ENCODE measurements around the gene CLMP.
"Not testable (repeated sequence)": the region's sequence is repeated elsewhere in the genome, so short reads cannot be mapped to it uniquely, and the experiment has no call there.

CLMP gene

GRCh38 chr11:123073343-123074057 lies 121.5 kb downstream of the CLMP start:
- DNase-seq: no peak

GRCh38 chr11:123072762-123073161 lies 122.3 kb downstream of the CLMP start:
- DNase-seq: no peak

- DNase-seq: peak; percentile 18
Observed at GRCh38 chr11:123072332-123072761, 122.7 kb downstream of the CLMP start.

GRCh38 chr11:123069908-123070821 lies 124.9 kb downstream of the CLMP start:
- no peak for DNase-seq

GRCh38 chr11:123065621-123066020 lies 129.4 kb downstream of the CLMP start:
- no peak for DNase-seq

- no peak for DNase-seq
Observed at GRCh38 chr11:123063826-123064657, 131.0 kb downstream of the CLMP start.

- DNase-seq: no peak
Observed at GRCh38 chr11:123062892-123063825, 131.9 kb downstream of the CLMP start.

GRCh38 chr11:123062158-123062891 lies 132.7 kb downstream of the CLMP start:
- peak; percentile 100 for DNase-seq

GRCh38 chr11:123061403-123062157 lies 133.5 kb downstream of the CLMP start, which contains the start of gene HSPA8:
TSS of gene HSPA8 (minus strand) at chr11:123062136. CDS start at chr11:123061324, 812 bp downstream.
- peak; percentile 72 for DNase-seq

GRCh38 chr11:123060277-123061000 lies 134.6 kb downstream of the CLMP start:
- DNase-seq: no peak

- DNase-seq: not testable (repeated sequence)
Observed at GRCh38 chr11:123059041-123059920, 135.8 kb downstream of the CLMP start.

- DNase-seq: no peak
Observed at GRCh38 chr11:123057661-123058305, 137.3 kb downstream of the CLMP start.

GRCh38 chr11:123056835-123057491 lies 138.1 kb downstream of the CLMP start:
- DNase-seq: no peak

- DNase-seq: no peak
Observed at GRCh38 chr11:123055191-123055901, 139.7 kb downstream of the CLMP start.

- DNase-seq: peak; percentile 83
Observed at GRCh38 chr11:123054301-123055065, 140.6 kb downstream of the CLMP start.
